Transverse colon (tissue), 4 donors: ENCODE data around the gene METTL14.

Source experiments
- CTCF ChIP-seq, 5 experiments: fragments of 200-600 bp in 3 of 5; fragments of 450-650 bp in 2 of 5; sonication (generic) in 3 of 5; IDR thresholded peaks; 1 replicate in 2 of 5; 2 replicates in 3 of 5; pipeline ENCODE4 v1.5.1; 2016 to 2017; ENCODE audit warnings: antibody characterized with exemption in 5 of 5, inconsistent platforms in 3 of 5, mild to moderate bottlenecking in 2 of 5, moderate library complexity in 1 of 5
- EP300 ChIP-seq: sonication (generic); formaldehyde crosslinking; IDR thresholded peaks from one replicate; pipeline ENCODE4 v1.6.1; 2017; ENCODE audit warnings: antibody characterized with exemption, low read depth
- POLR2A ChIP-seq: fragments of 450-650 bp; IDR thresholded peaks from one replicate; pipeline ENCODE4 v1.6.1; 2016; ENCODE audit warnings: antibody characterized with exemption, mild to moderate bottlenecking, moderate library complexity
- POLR2AphosphoS5 ChIP-seq, 3 donors: sonication (generic); formaldehyde crosslinking; IDR thresholded peaks; one replicate each; pipeline ENCODE4 v1.6.1; 2016; ENCODE audit warnings: antibody characterized with exemption in 3 of 3

DNA sequence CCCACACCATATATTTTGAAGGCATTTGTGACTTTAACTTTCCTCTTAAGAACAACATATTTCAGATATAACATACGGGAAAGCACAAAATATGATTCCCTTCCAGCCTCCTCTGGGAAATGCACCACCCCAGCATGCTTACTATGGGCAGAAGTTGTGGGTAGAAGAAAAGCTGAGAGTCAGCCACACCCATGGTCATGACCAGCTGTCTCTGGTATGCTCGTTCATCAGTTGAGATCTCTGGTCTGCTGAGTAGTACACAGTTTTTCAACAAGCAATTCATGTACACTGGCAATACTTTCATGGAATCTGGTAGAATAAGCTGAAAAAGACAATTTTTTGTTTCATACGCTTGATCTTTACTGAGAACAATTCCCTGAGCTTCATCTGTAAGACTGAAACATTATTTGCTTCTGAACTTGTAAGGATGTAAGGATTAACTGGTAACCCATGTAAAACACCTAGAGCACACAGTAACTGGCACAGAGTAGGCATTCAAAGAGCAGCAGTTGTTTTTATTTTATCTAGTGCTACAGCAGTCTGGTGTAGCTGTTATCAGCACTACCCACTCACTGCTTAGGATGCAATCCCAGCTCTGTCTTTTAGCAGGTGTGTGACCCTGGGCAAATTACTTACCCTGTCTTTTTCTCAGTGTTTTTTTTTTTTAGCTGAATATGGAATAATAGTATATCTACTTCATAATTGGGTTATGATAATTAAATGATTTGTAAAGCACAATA lies 47.6 kb downstream of the METTL14 start:
- no peak for TF ChIP-seq POLR2AphosphoS5 (IDR thresholded peaks at IDR 0.05)
- TF ChIP-seq CTCF (IDR thresholded peaks at IDR 0.05), result no peak
- no peak for TF ChIP-seq POLR2A
- no peak for TF ChIP-seq EP300
